ENCODE results near the gene HYLS1.

Gene HYLS1

GRCh38 chr11:125916683-125917347 lies 29.3 kb downstream of the HYLS1 start:
- H3K4me3 ChIP-seq (ENCODE audit: severe bottlenecking) = no peak overlapping the region
- no peak overlapping the region for H3K27ac ChIP-seq (ENCODE audit: poor library complexity, severe bottlenecking)
- H3K9me3 ChIP-seq (ENCODE audit: severe bottlenecking) = no peaks in the 10 kb centered on the region
- ATAC-seq (ENCODE audit: low read depth) (no peak), DNase-seq (ENCODE audit: low spot score) (no peak)
- H3K27me3 ChIP-seq (ENCODE audit: insufficient read depth, poor library complexity, severe bottlenecking) = no peaks in the 10 kb centered on the region
- TF ChIP-seq CTCF (IDR thresholded peaks at IDR 0.05; ENCODE audit: poor library complexity, severe bottlenecking) = no peak
- no peaks in the 10 kb centered on the region for H3K4me1 ChIP-seq (ENCODE audit: insufficient read depth, poor library complexity, severe bottlenecking)
- no peaks in the 10 kb centered on the region for H3K36me3 ChIP-seq (ENCODE audit: low read depth)

GRCh38 chr11:125918140-125918840 lies 30.8 kb downstream of the HYLS1 start:
- Histone ChIP-seq H3K27ac (ENCODE audit: poor library complexity, severe bottlenecking) (no peak overlapping the region), H3K27me3 (ENCODE audit: insufficient read depth, poor library complexity, severe bottlenecking) (no peaks in the 10 kb centered on the region), H3K9me3 (ENCODE audit: severe bottlenecking) (no peaks in the 10 kb centered on the region), H3K4me3 (ENCODE audit: severe bottlenecking) (no peak overlapping the region), H3K4me1 (ENCODE audit: insufficient read depth, poor library complexity, severe bottlenecking) (peaks cover 2% of the 10 kb centered on the region), H3K36me3 (ENCODE audit: low read depth) (no peaks in the 10 kb centered on the region)
- ATAC-seq (ENCODE audit: low read depth) (no peak), DNase-seq (ENCODE audit: low spot score) (no peak)
- TF ChIP-seq CTCF (IDR thresholded peaks at IDR 0.05; ENCODE audit: poor library complexity, severe bottlenecking) = no peak

GRCh38 chr11:125921042-125921441 lies 33.6 kb downstream of the HYLS1 start:
- peaks cover 2% of the 10 kb centered on the region for H3K4me1 ChIP-seq (ENCODE audit: insufficient read depth, poor library complexity, severe bottlenecking)
- no peak for ATAC-seq (ENCODE audit: low read depth)

GRCh38 chr11:125922156-125922555 lies 34.7 kb downstream of the HYLS1 start:
- no peaks in the 10 kb centered on the region for H3K27me3 ChIP-seq (ENCODE audit: insufficient read depth, poor library complexity, severe bottlenecking)
- H3K36me3 ChIP-seq (ENCODE audit: low read depth) = no peaks in the 10 kb centered on the region
- no peak for DNase-seq (ENCODE audit: low spot score)
- H3K4me1 ChIP-seq (ENCODE audit: insufficient read depth, poor library complexity, severe bottlenecking) = peaks cover 2% of the 10 kb centered on the region
- H3K27ac ChIP-seq (ENCODE audit: poor library complexity, severe bottlenecking) = no peak overlapping the region
- no peaks in the 10 kb centered on the region for H3K9me3 ChIP-seq (ENCODE audit: severe bottlenecking)
- no peak overlapping the region for H3K4me3 ChIP-seq (ENCODE audit: severe bottlenecking)
- no peak for ATAC-seq (ENCODE audit: low read depth)
- TF ChIP-seq CTCF (IDR thresholded peaks at IDR 0.05; ENCODE audit: poor library complexity, severe bottlenecking) = no peak

More at GRCh38 chr11:125921042-125921441, 33.6 kb downstream of the HYLS1 start:
- no peak overlapping the region for H3K4me3 ChIP-seq (ENCODE audit: severe bottlenecking)
- H3K9me3 ChIP-seq (ENCODE audit: severe bottlenecking) = no peaks in the 10 kb centered on the region
- H3K27me3 ChIP-seq (ENCODE audit: insufficient read depth, poor library complexity, severe bottlenecking) = no peaks in the 10 kb centered on the region
- DNase-seq (ENCODE audit: low spot score) = no peak
- H3K27ac ChIP-seq (ENCODE audit: poor library complexity, severe bottlenecking) = no peak overlapping the region
- TF ChIP-seq CTCF (IDR thresholded peaks at IDR 0.05; ENCODE audit: poor library complexity, severe bottlenecking) = no peak
- no peaks in the 10 kb centered on the region for H3K36me3 ChIP-seq (ENCODE audit: low read depth)

Data from RWPE2 (cell line).